ENCODE data around the gene CYB5R4. TPM values are rescaled to one million over a fixed set of nuclear protein-coding genes. Genes with fewer than 3 reads are reported as not detected.

Gene CYB5R4
- total and polyA plus RNA-seq, 2 of the 13 experiments (the other 11 are each of a cell fraction or from before 2014, with no cell fraction given) = 5.3 to 26.1 TPM

- H3K9ac ChIP-seq (ENCODE audit: insufficient read depth, low read depth, low read length) = peak overlapping the region; percentile 80
- peaks cover 17% of the 10 kb centered on the region for H3K4me1 ChIP-seq (ENCODE audit: insufficient read depth, low read length)
- WGBS (ENCODE audit: low lambda C conversion rate) = 3% methylated on average over 7 of the region's 7 CpGs
- H2AFZ ChIP-seq (ENCODE audit: low read length) = peak overlapping the region; percentile 97
- in situ Hi-C loops (cut with HindIII; ENCODE audit: extremely low pct_ligation_motif_present, low pct_unique_long_range_greater_than_20kb) = no loop called here
- no peak for FAIRE-seq
- H3K4me2 ChIP-seq (ENCODE audit: low read depth, low read length) = peak overlapping the region; percentile 77
- no peaks in the 10 kb centered on the region; a peak in 1 of 5 replicates for H3K27me3 ChIP-seq (ENCODE audit: control insufficient read depth in 1 of 2, insufficient read depth in 2 of 2, low read length in 2 of 2)
- peaks cover 9% of the 10 kb centered on the region for H3K79me2 ChIP-seq (ENCODE audit: insufficient read depth, low read length)
- peak overlapping the region; percentile 78 to 91 (median 80) for H3K4me3 ChIP-seq (replicated peaks in 1 of 3; ENCODE audit: insufficient read depth in 1 of 3, low read depth in 2 of 3, low read length in 3 of 3)
- BruUV-seq (replicated peaks) = no TSS peak
- ChIA-PET POLR2A (no interaction called here), CTCF (ENCODE audit: low intra/inter-chr PET ratio, low total read pairs) (no interaction called here)
- H3K9me3 ChIP-seq (ENCODE audit: low read length) = no peaks in the 10 kb centered on the region
- H4K20me1 ChIP-seq (ENCODE audit: insufficient read depth, low read length) = no peaks in the 10 kb centered on the region
- ATAC-seq = no peak
- no peak overlapping the region for H3K27ac ChIP-seq (ENCODE audit: extremely low read length, insufficient read depth, low read length)
- H3K36me3 ChIP-seq (replicated peaks in 1 of 2; ENCODE audit: control insufficient read depth in 1 of 2, insufficient read depth in 2 of 2, low read length in 2 of 2) = peaks cover 0 to 6% of the 10 kb centered on the region in 2 experiments; a peak in 1 of 5 replicates
- intact Hi-C loops (cut with micrococcal nuclease; ENCODE audit: unreplicated experiment) = no loop called here
- DNase-seq (ENCODE audit: low spot score) = no peak
- TF ChIP-seq GATAD1 (CRISPR knock-in tag; IDR thresholded peaks at IDR 0.05) (no peak), NFE2L2 (IDR thresholded peaks at IDR 0.05; ENCODE audit: low read length) (no peak), ZNF672 (CRISPR knock-in tag; IDR thresholded peaks at IDR 0.05) (no peak), ZNF260 (CRISPR knock-in tag; IDR thresholded peaks at IDR 0.05; ENCODE audit: borderline replicate concordance, low read depth) (no peak), ARNT (IDR thresholded peaks at IDR 0.05) (no peak), FOXK1 (CRISPR knock-in tag; IDR thresholded peaks at IDR 0.05; ENCODE audit: borderline replicate concordance, low read depth) (no peak), ZNF800 (CRISPR knock-in tag; IDR thresholded peaks at IDR 0.05) (no peak), NAIF1 (CRISPR knock-in tag; IDR thresholded peaks at IDR 0.05; ENCODE audit: borderline replicate concordance) (no peak), ZNF614 (CRISPR knock-in tag; IDR thresholded peaks at IDR 0.05; ENCODE audit: borderline replicate concordance) (no peak), ZNF501 (CRISPR knock-in tag; IDR thresholded peaks at IDR 0.05) (no peak), SALL1 (CRISPR knock-in tag; IDR thresholded peaks at IDR 0.05) (no peak), ASH2L (IDR thresholded peaks at IDR 0.05; ENCODE audit: insufficient read length, low read depth, low read length) (no peak)
- TF ChIP-seq, protein P1, sequence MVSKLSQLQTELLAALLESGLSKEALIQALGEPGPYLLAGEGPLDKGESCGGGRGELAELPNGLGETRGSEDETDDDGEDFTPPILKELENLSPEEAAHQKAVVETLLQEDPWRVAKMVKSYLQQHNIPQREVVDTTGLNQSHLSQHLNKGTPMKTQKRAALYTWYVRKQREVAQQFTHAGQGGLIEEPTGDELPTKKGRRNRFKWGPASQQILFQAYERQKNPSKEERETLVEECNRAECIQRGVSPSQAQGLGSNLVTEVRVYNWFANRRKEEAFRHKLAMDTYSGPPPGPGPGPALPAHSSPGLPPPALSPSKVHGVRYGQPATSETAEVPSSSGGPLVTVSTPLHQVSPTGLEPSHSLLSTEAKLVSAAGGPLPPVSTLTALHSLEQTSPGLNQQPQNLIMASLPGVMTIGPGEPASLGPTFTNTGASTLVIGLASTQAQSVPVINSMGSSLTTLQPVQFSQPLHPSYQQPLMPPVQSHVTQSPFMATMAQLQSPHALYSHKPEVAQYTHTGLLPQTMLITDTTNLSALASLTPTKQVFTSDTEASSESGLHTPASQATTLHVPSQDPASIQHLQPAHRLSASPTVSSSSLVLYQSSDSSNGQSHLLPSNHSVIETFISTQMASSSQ (IDR thresholded peaks at IDR 0.05; ENCODE audit: low read depth) = no peak
- TF ChIP-seq, protein P1 (CRISPR knock-in tag; IDR thresholded peaks at IDR 0.05; ENCODE audit: borderline replicate concordance) = no peak
- TF ChIP-seq, protein P2, sequence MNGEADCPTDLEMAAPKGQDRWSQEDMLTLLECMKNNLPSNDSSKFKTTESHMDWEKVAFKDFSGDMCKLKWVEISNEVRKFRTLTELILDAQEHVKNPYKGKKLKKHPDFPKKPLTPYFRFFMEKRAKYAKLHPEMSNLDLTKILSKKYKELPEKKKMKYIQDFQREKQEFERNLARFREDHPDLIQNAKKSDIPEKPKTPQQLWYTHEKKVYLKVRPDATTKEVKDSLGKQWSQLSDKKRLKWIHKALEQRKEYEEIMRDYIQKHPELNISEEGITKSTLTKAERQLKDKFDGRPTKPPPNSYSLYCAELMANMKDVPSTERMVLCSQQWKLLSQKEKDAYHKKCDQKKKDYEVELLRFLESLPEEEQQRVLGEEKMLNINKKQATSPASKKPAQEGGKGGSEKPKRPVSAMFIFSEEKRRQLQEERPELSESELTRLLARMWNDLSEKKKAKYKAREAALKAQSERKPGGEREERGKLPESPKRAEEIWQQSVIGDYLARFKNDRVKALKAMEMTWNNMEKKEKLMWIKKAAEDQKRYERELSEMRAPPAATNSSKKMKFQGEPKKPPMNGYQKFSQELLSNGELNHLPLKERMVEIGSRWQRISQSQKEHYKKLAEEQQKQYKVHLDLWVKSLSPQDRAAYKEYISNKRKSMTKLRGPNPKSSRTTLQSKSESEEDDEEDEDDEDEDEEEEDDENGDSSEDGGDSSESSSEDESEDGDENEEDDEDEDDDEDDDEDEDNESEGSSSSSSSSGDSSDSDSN (CRISPR knock-in tag; IDR thresholded peaks at IDR 0.05) = no peak
These were observed 868 bp downstream of the CYB5R4 start for GRCh38 chr6:83860359-83860755.

Data from HepG2 (cell line).